Measurements from ENCODE around the gene HTT. TPM values are rescaled to one million over a fixed set of nuclear protein-coding genes. Genes with fewer than 3 reads are reported as not detected.

Gene HTT
- total RNA-seq, 1 donor from 2014 or later = 82.8 TPM

DNA sequence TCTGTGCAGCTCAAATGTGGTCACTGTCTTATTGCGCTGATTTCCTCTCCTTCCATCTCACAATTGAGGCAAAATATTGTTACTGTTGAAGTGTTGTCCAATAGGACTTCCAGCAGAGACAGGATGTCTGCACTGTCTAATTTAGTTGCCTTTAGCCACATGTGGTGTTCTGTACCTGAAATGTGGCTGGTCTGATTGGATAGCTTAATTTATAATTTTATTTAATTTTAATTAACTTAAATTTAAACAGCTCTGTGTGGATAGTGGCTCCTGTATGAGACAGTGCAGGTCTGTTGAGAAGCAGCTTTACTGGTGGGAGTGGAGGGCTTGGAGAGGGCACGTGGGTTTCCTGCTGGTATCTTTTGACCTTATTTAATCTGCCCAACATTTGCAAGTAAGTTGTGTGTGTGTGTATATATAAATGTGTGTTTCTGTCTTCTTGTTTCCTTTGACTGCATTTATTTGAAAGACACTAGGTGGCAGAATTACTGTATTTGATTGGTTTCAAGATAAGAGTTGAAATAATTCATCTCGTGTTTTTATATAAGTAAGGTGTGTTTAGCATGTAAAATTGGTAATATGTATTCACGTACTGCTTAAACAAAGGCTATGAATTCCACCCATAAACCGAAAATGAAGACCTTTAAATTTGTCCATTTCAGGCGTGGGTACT is 119.2 kb downstream of the HTT start:
- peaks cover 21% of the 10 kb centered on the region for H3K36me3 Mint-ChIP-seq (ENCODE audit: insufficient read depth)
- no peaks in the 10 kb centered on the region for H3K4me1 Mint-ChIP-seq (ENCODE audit: low read depth)
- no peaks in the 10 kb centered on the region for H3K27me3 Mint-ChIP-seq
- TF ChIP-seq, protein P1, sequence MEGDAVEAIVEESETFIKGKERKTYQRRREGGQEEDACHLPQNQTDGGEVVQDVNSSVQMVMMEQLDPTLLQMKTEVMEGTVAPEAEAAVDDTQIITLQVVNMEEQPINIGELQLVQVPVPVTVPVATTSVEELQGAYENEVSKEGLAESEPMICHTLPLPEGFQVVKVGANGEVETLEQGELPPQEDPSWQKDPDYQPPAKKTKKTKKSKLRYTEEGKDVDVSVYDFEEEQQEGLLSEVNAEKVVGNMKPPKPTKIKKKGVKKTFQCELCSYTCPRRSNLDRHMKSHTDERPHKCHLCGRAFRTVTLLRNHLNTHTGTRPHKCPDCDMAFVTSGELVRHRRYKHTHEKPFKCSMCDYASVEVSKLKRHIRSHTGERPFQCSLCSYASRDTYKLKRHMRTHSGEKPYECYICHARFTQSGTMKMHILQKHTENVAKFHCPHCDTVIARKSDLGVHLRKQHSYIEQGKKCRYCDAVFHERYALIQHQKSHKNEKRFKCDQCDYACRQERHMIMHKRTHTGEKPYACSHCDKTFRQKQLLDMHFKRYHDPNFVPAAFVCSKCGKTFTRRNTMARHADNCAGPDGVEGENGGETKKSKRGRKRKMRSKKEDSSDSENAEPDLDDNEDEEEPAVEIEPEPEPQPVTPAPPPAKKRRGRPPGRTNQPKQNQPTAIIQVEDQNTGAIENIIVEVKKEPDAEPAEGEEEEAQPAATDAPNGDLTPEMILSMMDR (IDR thresholded peaks at IDR 0.05; ENCODE audit: unreplicated experiment) = no peak
- no peak overlapping the region for H3K4me3 Mint-ChIP-seq (ENCODE audit: low read depth)
- H3K9me3 Mint-ChIP-seq (ENCODE audit: low read depth) = no peaks in the 10 kb centered on the region
- no peak for DNase-seq (ENCODE audit: low spot score, unreplicated experiment)
- no peak overlapping the region for H3K27ac Mint-ChIP-seq

DNA sequence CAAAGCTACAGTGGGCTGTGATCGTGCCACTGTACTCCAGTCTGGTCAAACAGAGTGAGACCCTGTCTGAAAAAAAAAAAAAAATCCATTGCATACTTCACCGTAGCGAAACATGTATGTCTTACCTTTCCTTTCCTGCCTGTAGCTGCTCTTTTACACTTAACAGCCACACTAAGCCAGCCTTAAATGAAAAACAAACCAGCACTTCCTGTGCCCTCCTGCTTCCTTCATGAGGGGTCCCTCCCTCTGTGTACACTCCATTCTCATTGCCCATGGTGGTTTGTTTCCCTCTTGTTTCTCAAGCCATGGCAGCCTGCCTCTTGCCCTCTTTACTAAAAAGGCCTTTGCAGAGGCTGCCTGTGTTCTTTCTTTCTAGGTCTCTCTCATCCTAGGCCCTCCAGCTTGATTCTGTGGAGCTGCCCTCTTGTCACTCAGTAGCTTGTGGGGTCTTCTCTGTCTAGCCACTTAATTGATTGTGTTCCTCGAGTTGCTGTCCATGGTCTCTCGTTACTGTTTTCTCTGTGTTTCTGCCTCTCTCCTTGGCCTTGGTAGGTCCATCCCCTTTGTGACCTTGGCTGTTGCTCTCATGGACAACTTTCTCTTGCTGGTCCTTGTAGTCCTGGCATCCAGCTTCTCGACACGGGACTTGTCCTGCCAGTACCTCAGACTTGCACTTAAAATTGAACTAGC is 122.3 kb downstream of the HTT start:
- DNase-seq (ENCODE audit: low spot score, unreplicated experiment) = no peak
- Mint-ChIP-seq H3K27ac (no peak overlapping the region), H3K27me3 (no peaks in the 10 kb centered on the region), H3K4me1 (ENCODE audit: low read depth) (no peaks in the 10 kb centered on the region), H3K9me3 (ENCODE audit: low read depth) (no peaks in the 10 kb centered on the region), H3K36me3 (ENCODE audit: insufficient read depth) (peaks cover 10% of the 10 kb centered on the region), H3K4me3 (ENCODE audit: low read depth) (no peak overlapping the region)
- TF ChIP-seq, protein P1 (IDR thresholded peaks at IDR 0.05; ENCODE audit: unreplicated experiment) = no peak

DNA sequence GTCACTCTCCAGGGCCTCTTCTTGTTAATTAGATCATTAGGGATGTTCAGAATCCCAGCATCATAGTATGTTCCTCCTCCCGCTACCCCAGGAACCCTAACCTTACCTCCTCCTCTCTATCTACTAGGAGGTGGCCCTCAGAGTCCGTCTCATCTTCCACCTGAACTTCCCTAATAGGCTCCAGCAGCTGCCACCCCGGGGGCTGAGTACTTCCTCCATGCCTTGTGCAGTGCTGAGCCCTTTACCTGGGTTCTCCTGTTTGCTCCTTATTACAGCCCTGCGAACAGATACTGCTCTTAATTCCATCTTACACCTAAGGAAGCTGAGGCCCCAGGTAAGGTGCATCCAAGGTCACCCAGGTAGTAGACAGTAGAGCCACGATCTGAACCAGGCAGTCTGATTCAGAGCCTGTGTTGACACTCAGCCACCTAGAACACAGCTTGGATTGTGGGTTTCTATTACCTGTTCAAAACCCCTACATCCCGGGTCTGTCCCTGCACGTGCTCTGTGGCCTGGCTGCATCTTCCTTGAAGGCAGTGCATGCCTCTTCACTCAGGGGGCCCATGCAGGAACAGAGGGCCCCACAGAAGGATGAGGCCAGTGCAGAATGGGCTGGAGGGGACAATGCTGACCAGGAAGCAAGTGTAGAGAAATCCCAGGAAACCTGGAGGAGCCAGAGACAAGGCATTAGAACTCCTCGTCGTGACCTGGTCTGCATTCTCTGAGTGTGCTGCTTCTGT is 123.1 kb downstream of the HTT start:
- Mint-ChIP-seq H3K9me3 (ENCODE audit: low read depth) (no peaks in the 10 kb centered on the region), H3K27me3 (no peaks in the 10 kb centered on the region), H3K4me3 (ENCODE audit: low read depth) (no peak overlapping the region), H3K27ac (no peak overlapping the region), H3K36me3 (ENCODE audit: insufficient read depth) (peaks cover 9% of the 10 kb centered on the region), H3K4me1 (ENCODE audit: low read depth) (no peaks in the 10 kb centered on the region)
- TF ChIP-seq, protein P1 (IDR thresholded peaks at IDR 0.05; ENCODE audit: unreplicated experiment) = no peak
- no peak for DNase-seq (ENCODE audit: low spot score, unreplicated experiment)

DNA sequence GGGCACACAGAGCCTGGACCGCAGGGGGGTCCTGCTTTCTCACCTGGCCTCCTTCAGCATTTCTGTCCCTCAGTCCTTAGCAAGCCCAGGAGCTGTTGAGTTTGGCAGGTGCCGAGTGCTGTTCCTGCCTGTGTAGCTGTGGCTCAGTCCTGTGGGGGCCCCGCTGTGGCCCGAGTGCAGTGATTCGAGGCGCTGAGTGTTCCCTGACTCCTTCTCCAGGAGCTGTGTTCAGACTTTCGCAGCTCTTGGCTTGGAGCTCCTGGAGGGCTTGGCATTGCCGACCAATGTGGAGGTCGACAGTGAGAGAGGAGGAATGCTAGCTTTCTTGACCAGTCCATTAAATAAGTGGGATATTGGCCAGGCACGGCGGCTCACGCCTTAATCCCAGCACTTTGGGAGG is 124.4 kb downstream of the HTT start:
- Mint-ChIP-seq H3K4me3 (ENCODE audit: low read depth) (no peak overlapping the region), H3K27me3 (no peaks in the 10 kb centered on the region), H3K27ac (no peak overlapping the region), H3K36me3 (ENCODE audit: insufficient read depth) (peaks cover 9% of the 10 kb centered on the region), H3K4me1 (ENCODE audit: low read depth) (no peaks in the 10 kb centered on the region), H3K9me3 (ENCODE audit: low read depth) (no peaks in the 10 kb centered on the region)
- TF ChIP-seq, protein P1 (IDR thresholded peaks at IDR 0.05; ENCODE audit: unreplicated experiment) = no peak
- no peak for DNase-seq (ENCODE audit: low spot score, unreplicated experiment)

DNA sequence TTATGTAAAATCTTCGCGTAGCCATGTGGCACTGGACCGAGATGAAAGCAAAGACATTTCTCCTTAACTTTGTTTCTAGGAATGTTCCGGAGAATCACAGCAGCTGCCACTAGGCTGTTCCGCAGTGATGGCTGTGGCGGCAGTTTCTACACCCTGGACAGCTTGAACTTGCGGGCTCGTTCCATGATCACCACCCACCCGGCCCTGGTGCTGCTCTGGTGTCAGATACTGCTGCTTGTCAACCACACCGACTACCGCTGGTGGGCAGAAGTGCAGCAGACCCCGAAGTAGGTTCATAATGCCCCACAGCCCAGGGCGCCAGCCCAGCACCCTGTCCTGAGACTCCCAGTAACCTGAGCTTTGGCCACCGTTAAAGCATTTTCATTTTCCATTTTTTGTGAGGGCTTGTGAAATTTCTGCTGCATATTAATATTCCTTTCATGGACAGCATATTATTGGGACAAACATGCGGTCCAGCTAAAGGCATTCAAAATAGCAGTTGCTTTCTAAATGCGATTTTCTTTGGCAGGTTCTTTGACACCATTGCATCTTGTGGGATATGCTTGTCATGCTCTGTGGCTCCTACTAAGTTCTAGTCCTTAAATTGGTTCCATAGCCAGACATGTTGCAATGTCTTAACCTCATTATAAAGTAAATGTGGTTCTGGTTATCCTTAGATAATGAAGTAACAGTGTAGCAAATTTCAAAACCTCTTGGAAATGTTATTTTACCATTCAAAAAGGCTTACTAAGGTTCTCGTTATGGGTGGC is 125.4 kb downstream of the HTT start:
- H3K4me1 Mint-ChIP-seq (ENCODE audit: low read depth) = no peaks in the 10 kb centered on the region
- no peak for DNase-seq (ENCODE audit: low spot score, unreplicated experiment)
- TF ChIP-seq, protein P1 (IDR thresholded peaks at IDR 0.05; ENCODE audit: unreplicated experiment) = no peak
- no peak overlapping the region for H3K4me3 Mint-ChIP-seq (ENCODE audit: low read depth)
- H3K27ac Mint-ChIP-seq = no peak overlapping the region
- H3K9me3 Mint-ChIP-seq (ENCODE audit: low read depth) = no peaks in the 10 kb centered on the region
- no peaks in the 10 kb centered on the region for H3K27me3 Mint-ChIP-seq
- H3K36me3 Mint-ChIP-seq (ENCODE audit: insufficient read depth) = peaks cover 9% of the 10 kb centered on the region

Data from progenitor cell of endocrine pancreas (in vitro differentiated cells).